ENCODE data around the gene GALNT12. TPM values are rescaled to one million over a fixed set of nuclear protein-coding genes. Genes with fewer than 3 reads are reported as not detected.

GALNT12 gene
- total RNA-seq, 1 donor from 2014 or later = not detected

DNA sequence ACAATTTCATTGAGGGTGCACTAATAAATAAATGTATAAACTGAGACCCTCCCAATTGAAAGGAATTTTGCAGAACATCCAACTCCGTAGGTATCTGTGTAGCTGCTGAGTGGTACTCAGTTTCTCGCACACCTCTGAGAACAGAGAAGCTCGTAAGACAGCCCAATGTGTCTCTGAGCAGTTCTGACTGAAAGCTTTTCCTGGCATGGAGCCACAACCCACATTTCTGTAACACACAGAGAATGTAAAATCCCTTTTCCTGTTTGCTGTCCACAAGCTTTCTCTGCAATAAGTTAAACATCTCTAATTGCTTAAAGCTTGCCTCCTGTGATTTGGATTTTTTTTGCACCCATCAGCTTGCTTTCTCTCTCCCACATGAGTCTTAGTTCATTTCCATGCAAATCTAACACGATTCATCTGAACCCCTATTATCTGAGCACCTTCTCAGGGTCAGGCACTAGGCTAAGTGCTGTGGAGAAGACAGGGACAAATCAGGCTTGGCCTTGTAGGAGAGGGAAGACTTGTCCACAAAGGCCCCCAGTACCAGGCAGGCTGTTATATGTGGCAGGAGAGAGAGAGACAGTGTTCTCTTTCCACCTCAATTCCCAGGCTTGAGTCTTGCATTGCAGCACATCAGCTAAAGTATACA is 92.1 kb downstream of the GALNT12 start:
- Mint-ChIP-seq H3K36me3 (ENCODE audit: unreplicated experiment) (no peaks in the 10 kb centered on the region), H3K27ac (ENCODE audit: unreplicated experiment) (no peak overlapping the region), H3K27me3 (ENCODE audit: unreplicated experiment) (peaks cover 35% of the 10 kb centered on the region), H3K4me3 (ENCODE audit: unreplicated experiment) (no peak overlapping the region), H3K4me1 (ENCODE audit: unreplicated experiment) (peaks cover 16% of the 10 kb centered on the region), H3K9me3 (ENCODE audit: unreplicated experiment) (peaks cover 19% of the 10 kb centered on the region)
- DNase-seq (ENCODE audit: extremely low spot score, unreplicated experiment) = peak; percentile 73
- TF ChIP-seq, protein P1, sequence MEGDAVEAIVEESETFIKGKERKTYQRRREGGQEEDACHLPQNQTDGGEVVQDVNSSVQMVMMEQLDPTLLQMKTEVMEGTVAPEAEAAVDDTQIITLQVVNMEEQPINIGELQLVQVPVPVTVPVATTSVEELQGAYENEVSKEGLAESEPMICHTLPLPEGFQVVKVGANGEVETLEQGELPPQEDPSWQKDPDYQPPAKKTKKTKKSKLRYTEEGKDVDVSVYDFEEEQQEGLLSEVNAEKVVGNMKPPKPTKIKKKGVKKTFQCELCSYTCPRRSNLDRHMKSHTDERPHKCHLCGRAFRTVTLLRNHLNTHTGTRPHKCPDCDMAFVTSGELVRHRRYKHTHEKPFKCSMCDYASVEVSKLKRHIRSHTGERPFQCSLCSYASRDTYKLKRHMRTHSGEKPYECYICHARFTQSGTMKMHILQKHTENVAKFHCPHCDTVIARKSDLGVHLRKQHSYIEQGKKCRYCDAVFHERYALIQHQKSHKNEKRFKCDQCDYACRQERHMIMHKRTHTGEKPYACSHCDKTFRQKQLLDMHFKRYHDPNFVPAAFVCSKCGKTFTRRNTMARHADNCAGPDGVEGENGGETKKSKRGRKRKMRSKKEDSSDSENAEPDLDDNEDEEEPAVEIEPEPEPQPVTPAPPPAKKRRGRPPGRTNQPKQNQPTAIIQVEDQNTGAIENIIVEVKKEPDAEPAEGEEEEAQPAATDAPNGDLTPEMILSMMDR (IDR thresholded peaks at IDR 0.05) = no peak

Other genes with a start within 250 kb of the GALNT12 start
- gene GABBR2, start 98.7 kb upstream of the GALNT12 start, total RNA-seq = not detected in 2 replicates
- gene ANKS6, start 11.1 kb upstream of the GALNT12 start, total RNA-seq = 16.6 and 21.1 TPM in 2 replicates
- 0.34 and 0.81 TPM in 2 replicates for gene COL15A1, start 136.2 kb downstream of the GALNT12 start, total RNA-seq